ENCODE results near the gene SLC6A6.

The SLC6A6 gene

GRCh38 chr3:14369675-14370669 lies 32.4 kb upstream of the SLC6A6 start:
- no peak for TF ChIP-seq CTCF (IDR thresholded peaks at IDR 0.05)
- Mint-ChIP-seq H3K27me3 (ENCODE audit: low read depth, poor library complexity) (peaks cover 15% of the 10 kb centered on the region), H3K9me3 (no peaks in the 10 kb centered on the region), H3K4me3 (no peak overlapping the region), H3K4me1 (peaks cover 60% of the 10 kb centered on the region), H3K36me3 (ENCODE audit: low read depth) (no peaks in the 10 kb centered on the region), H3K27ac (no peak overlapping the region)
- DNase-seq, result no peak

- peaks cover 15% of the 10 kb centered on the region for H3K27me3 Mint-ChIP-seq (ENCODE audit: low read depth, poor library complexity)
- no peak overlapping the region for H3K4me3 Mint-ChIP-seq
- no peak for DNase-seq
- no peak overlapping the region for H3K27ac Mint-ChIP-seq
- no peaks in the 10 kb centered on the region for H3K36me3 Mint-ChIP-seq (ENCODE audit: low read depth)
- TF ChIP-seq CTCF (IDR thresholded peaks at IDR 0.05), result no peak
- H3K9me3 Mint-ChIP-seq, result no peaks in the 10 kb centered on the region
- peaks cover 63% of the 10 kb centered on the region for H3K4me1 Mint-ChIP-seq
These were observed 31.5 kb upstream of the SLC6A6 start for GRCh38 chr3:14370720-14371572.

GRCh38 chr3:14371573-14372474 lies 30.6 kb upstream of the SLC6A6 start:
- no peak overlapping the region for H3K27ac Mint-ChIP-seq

GRCh38 chr3:14372587-14372986 lies 29.8 kb upstream of the SLC6A6 start:
- Mint-ChIP-seq H3K4me3 (no peak overlapping the region), H3K36me3 (ENCODE audit: low read depth) (no peaks in the 10 kb centered on the region), H3K4me1 (peaks cover 58% of the 10 kb centered on the region), H3K27me3 (ENCODE audit: low read depth, poor library complexity) (peaks cover 12% of the 10 kb centered on the region), H3K27ac (no peak overlapping the region), H3K9me3 (no peaks in the 10 kb centered on the region)
- TF ChIP-seq CTCF (IDR thresholded peaks at IDR 0.05), result no peak
- DNase-seq, result no peak

More at GRCh38 chr3:14371573-14372474, 30.6 kb upstream of the SLC6A6 start:
- TF ChIP-seq CTCF (IDR thresholded peaks at IDR 0.05), result no peak
- H3K4me3 Mint-ChIP-seq, result no peak overlapping the region
- H3K9me3 Mint-ChIP-seq, result no peaks in the 10 kb centered on the region
- H3K36me3 Mint-ChIP-seq (ENCODE audit: low read depth), result no peaks in the 10 kb centered on the region
- H3K27me3 Mint-ChIP-seq (ENCODE audit: low read depth, poor library complexity), result peaks cover 12% of the 10 kb centered on the region
- peaks cover 59% of the 10 kb centered on the region for H3K4me1 Mint-ChIP-seq
- DNase-seq, result no peak

GRCh38 chr3:14373753-14374376 lies 28.5 kb upstream of the SLC6A6 start:
- H3K27me3 Mint-ChIP-seq (ENCODE audit: low read depth, poor library complexity), result peaks cover 15% of the 10 kb centered on the region
- H3K9me3 Mint-ChIP-seq, result no peaks in the 10 kb centered on the region
- no peak for DNase-seq
- TF ChIP-seq CTCF (IDR thresholded peaks at IDR 0.05), result no peak
- peak overlapping the region; percentile 32 for H3K27ac Mint-ChIP-seq
- peaks cover 59% of the 10 kb centered on the region for H3K4me1 Mint-ChIP-seq
- no peaks in the 10 kb centered on the region for H3K36me3 Mint-ChIP-seq (ENCODE audit: low read depth)
- H3K4me3 Mint-ChIP-seq, result no peak overlapping the region
